Activated B cell treated with CpG ODN at 0.5 μM for 24 hours (primary cell): Measurements from ENCODE around the gene USF1. TPM values are rescaled to one million over a fixed set of nuclear protein-coding genes. Genes with fewer than 3 reads are reported as not detected.

ENCODE experiments used
- ATAC-seq: fragments of 200-7000 bp; cut with Tn5 transposase; one replicate; pipeline ENCODE4 v1.10.0; 2021; ENCODE audit warnings: low read depth, mild to moderate bottlenecking, moderate library complexity
- CTCF ChIA-PET: fragments of 350-600 bp; sonication (Branson Sonifier 250); formaldehyde crosslinking; loops from one replicate; lab custom pipeline; 2021; ENCODE audit warnings: antibody characterized with exemption; lab: Charles Lee
- POLR2A ChIA-PET: fragments of 350-600 bp; sonication (Branson Sonifier 250); formaldehyde crosslinking; loops from one replicate; lab custom pipeline; 2021; ENCODE audit warnings: antibody characterized with exemption; lab: Charles Lee
- DNase-seq: peaks from one replicate; pipeline ENCODE4 v3.0.0; 2022
- H3K27ac Mint-ChIP-seq: one replicate; pipeline ENCODE4 v1.8.0; 2020; ENCODE audit warnings: mixed read lengths
- H3K27me3 Mint-ChIP-seq: one replicate; pipeline ENCODE4 v1.8.0; 2021; ENCODE audit warnings: mixed read lengths
- H3K36me3 Mint-ChIP-seq: one replicate; pipeline ENCODE4 v1.8.0; 2021; ENCODE audit warnings: low read depth, mixed read lengths
- H3K4me1 Mint-ChIP-seq: one replicate; pipeline ENCODE4 v1.8.0; 2021; ENCODE audit warnings: mixed read lengths
- H3K4me3 Mint-ChIP-seq: one replicate; pipeline ENCODE4 v1.8.0; 2020; ENCODE audit warnings: mild to moderate bottlenecking, mixed read lengths
- H3K9me3 Mint-ChIP-seq: one replicate; pipeline ENCODE4 v1.8.0; 2020; ENCODE audit warnings: mixed read lengths
- CTCF ChIP-seq: fragments of 200-600 bp; IDR thresholded peaks from one replicate; pipeline ENCODE4 v1.8.0; 2022; ENCODE audit warnings: antibody characterized with exemption, mild to moderate bottlenecking
- intact Hi-C: fragments of 100-400 bp; cut with micrococcal nuclease; formaldehyde crosslinking; loops from one replicate; pipeline ENCODE4 v1.15.1; 2024
- total RNA-seq: library from RNA; stranded (reverse); gene quantifications from 2 replicates; pipeline ENCODE4 v1.2.3, GENCODE V29; 2022

Gene USF1
- total RNA-seq, 1 donor from 2014 or later = 143 TPM

DNA sequence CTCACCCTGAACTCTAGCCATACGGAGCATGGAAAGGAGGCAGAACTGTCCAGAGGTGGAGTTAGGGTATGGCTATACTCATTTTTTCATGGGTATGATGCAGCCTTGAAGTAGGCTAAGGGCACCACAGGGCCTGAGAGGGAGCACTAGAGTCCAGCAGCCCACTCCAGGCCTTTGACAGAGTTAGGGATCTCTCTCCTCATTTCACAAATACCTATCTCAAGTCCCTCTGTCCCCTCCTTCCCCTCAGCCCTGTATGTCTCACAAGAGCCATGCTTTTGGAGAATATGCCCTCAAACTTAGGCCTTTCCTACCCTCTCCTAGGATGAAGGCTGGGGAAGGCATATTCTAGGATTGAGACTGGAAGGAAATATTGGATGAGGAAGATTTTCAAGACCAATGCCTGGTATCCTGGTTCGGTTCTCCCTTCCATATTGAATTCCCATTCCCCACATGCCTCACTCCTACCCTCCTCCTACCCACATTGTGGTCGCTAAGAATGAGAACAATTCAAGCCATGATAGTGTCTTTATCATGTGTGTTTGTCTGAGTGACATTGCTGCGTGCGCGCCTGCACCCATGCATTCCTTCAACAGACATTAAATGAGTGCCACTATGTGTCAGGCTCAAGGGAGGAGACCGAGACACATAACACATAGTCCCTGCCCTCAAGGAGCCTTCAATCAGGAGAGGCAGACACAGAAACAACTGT is 46.2 kb upstream of the USF1 start:
- ChIA-PET POLR2A (interaction anchor here (0.6 kb wide), 1 partner anchor 48 kb away, joined by 3 read pairs; no protein-coding TSS in a partner anchor), CTCF (interaction anchor here (1.6 kb wide), 1 partner anchor 22 kb away, joined by 4 read pairs; the partner anchor contains the start of gene ARHGAP30)
- no peak for TF ChIP-seq CTCF
- no peak overlapping the region for H3K4me3 Mint-ChIP-seq
- no peaks in the 10 kb centered on the region for H3K36me3 Mint-ChIP-seq
- peaks cover 17% of the 10 kb centered on the region for H3K4me1 Mint-ChIP-seq
- intact Hi-C loops = loop anchor here (2.0 kb wide), 1 partner anchor 15 kb away; no protein-coding TSS in a partner anchor
- no peaks in the 10 kb centered on the region for H3K9me3 Mint-ChIP-seq
- no peaks in the 10 kb centered on the region for H3K27me3 Mint-ChIP-seq
- no peak for DNase-seq
- ATAC-seq = no peak
- H3K27ac Mint-ChIP-seq = no peak overlapping the region

DNA sequence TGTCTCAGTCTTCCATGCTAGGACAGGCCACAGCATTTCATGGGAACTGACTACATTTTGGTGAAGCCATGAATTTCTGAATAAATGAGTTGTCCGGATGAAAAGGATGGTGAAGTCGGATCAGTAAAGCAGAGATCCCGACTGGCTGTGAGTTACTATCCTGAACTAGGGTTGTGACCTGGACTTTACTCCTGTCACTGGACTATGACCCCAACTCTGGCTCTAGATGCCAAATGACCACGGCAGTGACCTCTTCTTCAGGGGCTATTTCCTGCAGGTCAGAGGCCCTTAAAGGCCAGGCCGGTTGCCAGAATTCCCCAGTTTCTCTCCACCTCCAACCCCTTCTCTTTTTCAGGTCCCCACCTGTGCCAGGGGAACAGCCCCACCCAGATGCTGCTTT is 45.3 kb upstream of the USF1 start:
- DNase-seq (no peak), ATAC-seq (no peak)
- no peaks in the 10 kb centered on the region for H3K36me3 Mint-ChIP-seq
- ChIA-PET CTCF (no interaction called here), POLR2A (no interaction called here)
- TF ChIP-seq CTCF = no peak
- no peaks in the 10 kb centered on the region for H3K9me3 Mint-ChIP-seq
- H3K4me3 Mint-ChIP-seq = no peak overlapping the region
- peaks cover 9% of the 10 kb centered on the region for H3K4me1 Mint-ChIP-seq
- H3K27me3 Mint-ChIP-seq = no peaks in the 10 kb centered on the region
- intact Hi-C loops = loop anchor here (2.0 kb wide), 1 partner anchor 14 kb away; no protein-coding TSS in a partner anchor
- no peak overlapping the region for H3K27ac Mint-ChIP-seq

- no peak for DNase-seq
Measured at GRCh38 chr1:161090617-161091016, 44.8 kb upstream of the USF1 start.

DNA sequence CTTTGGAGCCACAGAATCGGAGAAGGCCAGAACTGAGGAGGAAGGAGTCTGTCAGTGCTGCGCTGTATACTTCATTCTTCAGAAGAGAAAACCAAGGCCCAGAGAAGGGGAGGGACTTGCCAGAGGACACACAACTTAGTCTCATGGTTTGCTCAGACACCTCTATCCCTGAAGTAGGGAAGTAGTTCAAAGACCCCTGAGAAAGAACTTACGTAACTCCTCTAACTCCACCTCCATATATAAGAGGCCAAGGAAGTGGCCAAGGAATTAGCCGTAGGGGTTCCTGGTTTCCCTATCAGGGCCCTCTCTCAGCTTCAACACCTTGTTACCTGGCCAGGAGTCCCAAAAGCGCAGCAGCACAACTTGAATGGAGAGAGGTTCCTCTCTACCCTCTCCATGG is 44.2 kb upstream of the USF1 start:
- no peak overlapping the region for H3K27ac Mint-ChIP-seq
- no peak for ATAC-seq
- DNase-seq = no peak
- H3K4me3 Mint-ChIP-seq = no peak overlapping the region
- TF ChIP-seq CTCF = no peak
- H3K9me3 Mint-ChIP-seq = no peaks in the 10 kb centered on the region
- H3K27me3 Mint-ChIP-seq = peaks cover 2% of the 10 kb centered on the region
- no peaks in the 10 kb centered on the region for H3K36me3 Mint-ChIP-seq
- intact Hi-C loops = loop anchor here (2.0 kb wide), 1 partner anchor 13 kb away; no protein-coding TSS in a partner anchor
- ChIA-PET CTCF (interaction anchor here (1.1 kb wide), 1 partner anchor 292 kb away, joined by 3 read pairs; no protein-coding TSS in a partner anchor), POLR2A (no interaction called here)
- H3K4me1 Mint-ChIP-seq = peaks cover 1% of the 10 kb centered on the region

More at GRCh38 chr1:161090617-161091016, 44.8 kb upstream of the USF1 start:
- no peak overlapping the region for H3K27ac Mint-ChIP-seq
- POLR2A ChIA-PET = no interaction called here
- no peak for TF ChIP-seq CTCF
- H3K27me3 Mint-ChIP-seq = peaks cover 2% of the 10 kb centered on the region
- H3K4me1 Mint-ChIP-seq = peaks cover 4% of the 10 kb centered on the region
- no peaks in the 10 kb centered on the region for H3K36me3 Mint-ChIP-seq
- ATAC-seq = no peak
- CTCF ChIA-PET = no interaction called here
- H3K9me3 Mint-ChIP-seq = no peaks in the 10 kb centered on the region
- intact Hi-C loops = loop anchor here (2.0 kb wide), 1 partner anchor 14 kb away; no protein-coding TSS in a partner anchor
- no peak overlapping the region for H3K4me3 Mint-ChIP-seq

GRCh38 chr1:161089251-161089924 is 43.6 kb upstream of the USF1 start, which contains the start of gene NECTIN4:
Gene NECTIN4, minus strand, starts transcription at chr1:161089558. Its CDS starts 262 bp downstream, at chr1:161089296.
- ATAC-seq (no peak), DNase-seq (no peak)
- no peak within 1 kb of the TSS for H3K27ac Mint-ChIP-seq
- H3K9me3 Mint-ChIP-seq = no peaks in the 10 kb centered on the region
- intact Hi-C loops = no loop called here
- peaks cover 2% of the 10 kb centered on the region for H3K27me3 Mint-ChIP-seq
- H3K4me1 Mint-ChIP-seq = peaks cover 1% of the 10 kb centered on the region
- no peak within 1 kb of the TSS for H3K4me3 Mint-ChIP-seq
- POLR2A ChIA-PET = interaction anchor here (0.5 kb wide), 1 partner anchor 300 kb away, joined by 5 read pairs; no protein-coding TSS in a partner anchor
- no peaks in the 10 kb centered on the region for H3K36me3 Mint-ChIP-seq
- CTCF ChIA-PET = interaction anchor here (1.1 kb wide), 1 partner anchor 292 kb away, joined by 3 read pairs; no protein-coding TSS in a partner anchor
- no peak for TF ChIP-seq CTCF
